Smooth muscle cell (in vitro differentiated cells): Measurements from ENCODE around the gene IL16. TPM values are rescaled to one million over a fixed set of nuclear protein-coding genes. Genes with fewer than 3 reads are reported as not detected.

Source experiments
- DNase-seq: peaks from one replicate; lab custom pipeline; 2025; ENCODE audit not compliant: unreplicated experiment; lab: John Stamatoyannopoulos, UW
- H2AFZ ChIP-seq: fragments of 200-600 bp; sonication (generic); 2 replicates; pipeline ENCODE4 v1.6.0; 2016; ENCODE audit warnings: antibody characterized with exemption, low read depth, mild to moderate bottlenecking
- H3F3A ChIP-seq: fragments of 200-600 bp; sonication (generic); 2 replicates; pipeline ENCODE4 v1.6.0; 2017; ENCODE audit warnings: antibody characterized with exemption, low read depth
- H3K27ac ChIP-seq: fragments of 200-600 bp; sonication (generic); 2 replicates; pipeline ENCODE4 v1.5.1; 2016; ENCODE audit warnings: low read depth, mild to moderate bottlenecking
- H3K27me3 ChIP-seq: fragments of 200-600 bp; sonication (generic); 2 replicates; pipeline ENCODE4 v1.6.1; 2016; ENCODE audit warnings: low read depth, mild to moderate bottlenecking
- H3K36me3 ChIP-seq: fragments of 200-600 bp; sonication (generic); 2 replicates; pipeline ENCODE4 v1.5.1; 2016; ENCODE audit warnings: low read depth
- H3K4me1 ChIP-seq: fragments of 200-600 bp; sonication (generic); 2 replicates; pipeline ENCODE4 v1.5.1; 2016; ENCODE audit warnings: low read depth
- H3K4me2 ChIP-seq: fragments of 200-600 bp; sonication (generic); 2 replicates; pipeline ENCODE4 v1.6.0; 2016; ENCODE audit warnings: mild to moderate bottlenecking
- H3K4me3 ChIP-seq: fragments of 200-600 bp; sonication (generic); 2 replicates; pipeline ENCODE4 v1.5.1; 2016; ENCODE audit warnings: mild to moderate bottlenecking
- H3K79me2 ChIP-seq: fragments of 200-600 bp; sonication (generic); 2 replicates; pipeline ENCODE4 v1.6.0; 2016; ENCODE audit warnings: low read depth, mild to moderate bottlenecking
- H3K9ac ChIP-seq: fragments of 200-600 bp; sonication (generic); 2 replicates; pipeline ENCODE4 v1.6.0; 2016; ENCODE audit warnings: low read depth
- H3K9me3 ChIP-seq: fragments of 200-600 bp; sonication (generic); replicated peaks from 2 replicates; pipeline ENCODE4 v1.5.1; 2016; ENCODE audit warnings: low read depth
- H4K20me1 ChIP-seq: fragments of 200-600 bp; sonication (generic); 2 replicates; pipeline ENCODE4 v1.6.0; 2016; ENCODE audit warnings: low read depth
- CTCF ChIP-seq: fragments of 200-600 bp; sonication (generic); IDR thresholded peaks from 2 replicates; pipeline ENCODE4 v1.5.1; 2017; ENCODE audit warnings: borderline replicate concordance, mild to moderate bottlenecking, antibody characterized with exemption; ENCODE audit not compliant: insufficient read depth, poor library complexity, severe bottlenecking
- WGBS: methylation state at CpG from one replicate; pipeline ENCODE4 v1.1.7; 2016; ENCODE audit warnings: low lambda C conversion rate; 5-methylcytosine and 5-hydroxymethylcytosine counted together
- polyA plus RNA-seq: library from polyadenylated mRNA; unstranded; fragments of >200 nt; fragmentation: Nextera tagmentation; extraction: Ambion mirVana; gene quantifications from 2 replicates; pipeline ENCODE4 v1.2.1, GENCODE V29; 2016
- total RNA-seq: library from RNA; depleted of rRNA; stranded (reverse); fragments of >200 nt; gene quantifications from 2 replicates; pipeline ENCODE4 v1.2.3, GENCODE V29; 2014

IL16 gene
- total and polyA plus RNA-seq, 2 experiments from 2014 or later: 1.3 to 1.4 TPM

- Histone ChIP-seq H4K20me1 (no peaks in the 10 kb centered on the region), H3K79me2 (no peaks in the 10 kb centered on the region), H3K9me3 (no peaks in the 10 kb centered on the region), H3K4me1 (no peaks in the 10 kb centered on the region), H3K36me3 (no peaks in the 10 kb centered on the region), H3K4me3 (no peak overlapping the region), H2AFZ (no peak overlapping the region), H3K9ac (no peak overlapping the region), H3K27me3 (no peaks in the 10 kb centered on the region), H3K4me2 (no peak overlapping the region), H3F3A (no peaks in the 10 kb centered on the region), H3K27ac (no peak overlapping the region)
- no peak for TF ChIP-seq CTCF
- WGBS: 85% methylated on average over 4 of the region's 4 CpGs
- no peak for DNase-seq
Observed at GRCh38 chr15:81297603-81298575, 101.2 kb downstream of the IL16 start.

DNA sequence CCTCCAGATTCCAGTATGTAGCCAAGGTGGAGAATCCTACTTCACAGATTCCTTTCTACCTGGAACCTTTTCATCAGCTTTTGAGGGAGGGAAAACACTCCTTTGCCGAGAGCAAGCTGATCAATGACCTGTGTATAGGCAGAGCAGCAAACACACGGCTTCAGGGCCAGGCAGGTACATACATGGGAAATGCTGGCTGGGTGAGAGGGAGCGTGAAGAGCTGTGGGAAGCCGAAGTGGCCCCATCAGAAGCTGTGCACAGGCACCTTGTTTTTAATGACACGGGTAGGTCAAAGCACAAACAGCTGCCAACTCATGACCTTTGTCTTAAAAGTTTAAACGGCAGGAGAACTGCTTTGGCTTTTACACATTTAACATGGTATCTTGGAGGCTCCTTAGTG is 101.9 kb downstream of the IL16 start:
- no peak overlapping the region for H3K4me3 ChIP-seq

GRCh38 chr15:81299156-81299555 is 102.5 kb downstream of the IL16 start:
- DNase-seq: no peak
- Histone ChIP-seq H3K9ac (no peak overlapping the region), H3F3A (no peaks in the 10 kb centered on the region), H2AFZ (no peak overlapping the region), H3K36me3 (no peaks in the 10 kb centered on the region), H3K4me2 (no peak overlapping the region), H3K9me3 (no peaks in the 10 kb centered on the region), H3K79me2 (no peaks in the 10 kb centered on the region), H3K27me3 (no peaks in the 10 kb centered on the region), H4K20me1 (no peaks in the 10 kb centered on the region), H3K4me3 (no peak overlapping the region), H3K4me1 (peaks cover 7% of the 10 kb centered on the region), H3K27ac (no peak overlapping the region)
- TF ChIP-seq CTCF: no peak
- 95% methylated on average over 3 of the region's 3 CpGs for WGBS

More for the DNA sequence above, 101.9 kb downstream of the IL16 start:
- Histone ChIP-seq H3K79me2 (no peaks in the 10 kb centered on the region), H3K27ac (no peak overlapping the region), H3K4me1 (peaks cover 2% of the 10 kb centered on the region), H3F3A (no peaks in the 10 kb centered on the region), H2AFZ (no peak overlapping the region), H4K20me1 (no peaks in the 10 kb centered on the region), H3K9ac (no peak overlapping the region), H3K27me3 (no peaks in the 10 kb centered on the region), H3K36me3 (no peaks in the 10 kb centered on the region), H3K4me2 (no peak overlapping the region), H3K9me3 (no peaks in the 10 kb centered on the region)
- no peak for DNase-seq
- no peak for TF ChIP-seq CTCF
- 93% methylated on average over 6 of the region's 6 CpGs for WGBS
